ENCODE data around the gene SKAP1.

SKAP1 gene

GRCh38 chr17:48378708-48379392 lies 51.2 kb downstream of the SKAP1 start:
- TF ChIP-seq, protein P1, sequence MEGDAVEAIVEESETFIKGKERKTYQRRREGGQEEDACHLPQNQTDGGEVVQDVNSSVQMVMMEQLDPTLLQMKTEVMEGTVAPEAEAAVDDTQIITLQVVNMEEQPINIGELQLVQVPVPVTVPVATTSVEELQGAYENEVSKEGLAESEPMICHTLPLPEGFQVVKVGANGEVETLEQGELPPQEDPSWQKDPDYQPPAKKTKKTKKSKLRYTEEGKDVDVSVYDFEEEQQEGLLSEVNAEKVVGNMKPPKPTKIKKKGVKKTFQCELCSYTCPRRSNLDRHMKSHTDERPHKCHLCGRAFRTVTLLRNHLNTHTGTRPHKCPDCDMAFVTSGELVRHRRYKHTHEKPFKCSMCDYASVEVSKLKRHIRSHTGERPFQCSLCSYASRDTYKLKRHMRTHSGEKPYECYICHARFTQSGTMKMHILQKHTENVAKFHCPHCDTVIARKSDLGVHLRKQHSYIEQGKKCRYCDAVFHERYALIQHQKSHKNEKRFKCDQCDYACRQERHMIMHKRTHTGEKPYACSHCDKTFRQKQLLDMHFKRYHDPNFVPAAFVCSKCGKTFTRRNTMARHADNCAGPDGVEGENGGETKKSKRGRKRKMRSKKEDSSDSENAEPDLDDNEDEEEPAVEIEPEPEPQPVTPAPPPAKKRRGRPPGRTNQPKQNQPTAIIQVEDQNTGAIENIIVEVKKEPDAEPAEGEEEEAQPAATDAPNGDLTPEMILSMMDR (IDR thresholded peaks at IDR 0.05; ENCODE audit: low read depth, low read length, missing control alignments), result no peak
- no peak for DNase-seq (ENCODE audit: extremely low read depth, low read depth)

GRCh38 chr17:48378238-48378637 lies 51.8 kb downstream of the SKAP1 start:
- TF ChIP-seq, protein P1 (IDR thresholded peaks at IDR 0.05; ENCODE audit: low read depth, low read length, missing control alignments), result no peak
- no peak overlapping the region for H3K4me3 ChIP-seq (replicated peaks; ENCODE audit: low read depth, low read length)
- DNase-seq (ENCODE audit: extremely low read depth, low read depth), result no peak

More at GRCh38 chr17:48378708-48379392, 51.2 kb downstream of the SKAP1 start:
- no peak overlapping the region for H3K4me3 ChIP-seq (replicated peaks; ENCODE audit: low read depth, low read length)

GRCh38 chr17:48376682-48377325 lies 53.2 kb downstream of the SKAP1 start:
- TF ChIP-seq, protein P1 (IDR thresholded peaks at IDR 0.05; ENCODE audit: low read depth, low read length, missing control alignments), result no peak
- no peak for DNase-seq (ENCODE audit: extremely low read depth, low read depth)
- H3K4me3 ChIP-seq (replicated peaks; ENCODE audit: low read depth, low read length), result no peak overlapping the region

DNA sequence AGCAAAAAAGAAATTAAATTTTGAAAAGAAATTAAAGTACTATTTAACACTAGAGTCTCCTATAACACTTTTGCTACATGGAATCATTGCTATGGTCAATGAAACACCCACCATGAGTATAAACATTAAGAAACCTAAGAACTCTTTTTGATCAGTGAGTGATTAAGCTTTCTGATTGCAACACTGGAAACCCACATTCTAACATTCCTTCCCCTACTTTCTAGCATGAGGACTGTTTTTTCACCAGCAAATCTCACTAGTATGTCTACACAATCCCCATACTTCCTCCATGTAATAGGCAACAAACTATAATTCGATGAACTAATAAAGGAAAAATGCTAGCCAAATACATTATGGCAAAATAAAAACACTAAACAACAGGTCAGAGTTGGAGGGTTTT lies 54.7 kb downstream of the SKAP1 start:
- no peak overlapping the region for H3K4me3 ChIP-seq (replicated peaks; ENCODE audit: low read depth, low read length)
- no peak for DNase-seq (ENCODE audit: extremely low read depth, low read depth)
- TF ChIP-seq, protein P1 (IDR thresholded peaks at IDR 0.05; ENCODE audit: low read depth, low read length, missing control alignments), result no peak

GRCh38 chr17:48374650-48375230 lies 55.3 kb downstream of the SKAP1 start:
- DNase-seq (ENCODE audit: extremely low read depth, low read depth), result no peak
- H3K4me3 ChIP-seq (replicated peaks; ENCODE audit: low read depth, low read length), result no peak overlapping the region
- TF ChIP-seq, protein P1 (IDR thresholded peaks at IDR 0.05; ENCODE audit: low read depth, low read length, missing control alignments), result peak; percentile 57

GRCh38 chr17:48373883-48374282 lies 56.1 kb downstream of the SKAP1 start:
- no peak for DNase-seq (ENCODE audit: extremely low read depth, low read depth)
- no peak overlapping the region for H3K4me3 ChIP-seq (replicated peaks; ENCODE audit: low read depth, low read length)
- TF ChIP-seq, protein P1 (IDR thresholded peaks at IDR 0.05; ENCODE audit: low read depth, low read length, missing control alignments), result no peak

All from HFF-Myc (cell line).